Stimulated activated naive CD8-positive, alpha-beta T cell treated with anti-CD3 and anti-CD28 coated beads, Interleukin-15, Interleukin-2, amounts not matched to agents 100 ng/mL and 50 ng/mL, for 24 hours (primary cell): Measurements from ENCODE around the gene TLE4.
A peak's percentile ranks its signal among the peaks of the same experiment; 100 is the strongest.
"Not testable (repeated sequence)": the region's sequence is repeated elsewhere in the genome, so short reads cannot be mapped to it uniquely, and the experiment has no call there.

ENCODE experiments used
- H3K27ac Mint-ChIP-seq: one replicate; pipeline ENCODE4 v1.8.0; 2021; ENCODE audit warnings: mild to moderate bottlenecking, mixed read lengths
- H3K27me3 Mint-ChIP-seq: one replicate; pipeline ENCODE4 v1.8.0; 2021; ENCODE audit warnings: mixed read lengths
- H3K36me3 Mint-ChIP-seq: one replicate; pipeline ENCODE4 v1.8.0; 2021; ENCODE audit warnings: low read depth, mixed read lengths
- H3K4me1 Mint-ChIP-seq: one replicate; pipeline ENCODE4 v1.8.0; 2021; ENCODE audit warnings: low read depth, mixed read lengths
- H3K4me3 Mint-ChIP-seq: one replicate; pipeline ENCODE4 v1.8.0; 2021; ENCODE audit warnings: mild to moderate bottlenecking, mixed read lengths
- H3K9me3 Mint-ChIP-seq: one replicate; pipeline ENCODE4 v1.8.0; 2021; ENCODE audit warnings: mixed read lengths

The TLE4 gene

DNA sequence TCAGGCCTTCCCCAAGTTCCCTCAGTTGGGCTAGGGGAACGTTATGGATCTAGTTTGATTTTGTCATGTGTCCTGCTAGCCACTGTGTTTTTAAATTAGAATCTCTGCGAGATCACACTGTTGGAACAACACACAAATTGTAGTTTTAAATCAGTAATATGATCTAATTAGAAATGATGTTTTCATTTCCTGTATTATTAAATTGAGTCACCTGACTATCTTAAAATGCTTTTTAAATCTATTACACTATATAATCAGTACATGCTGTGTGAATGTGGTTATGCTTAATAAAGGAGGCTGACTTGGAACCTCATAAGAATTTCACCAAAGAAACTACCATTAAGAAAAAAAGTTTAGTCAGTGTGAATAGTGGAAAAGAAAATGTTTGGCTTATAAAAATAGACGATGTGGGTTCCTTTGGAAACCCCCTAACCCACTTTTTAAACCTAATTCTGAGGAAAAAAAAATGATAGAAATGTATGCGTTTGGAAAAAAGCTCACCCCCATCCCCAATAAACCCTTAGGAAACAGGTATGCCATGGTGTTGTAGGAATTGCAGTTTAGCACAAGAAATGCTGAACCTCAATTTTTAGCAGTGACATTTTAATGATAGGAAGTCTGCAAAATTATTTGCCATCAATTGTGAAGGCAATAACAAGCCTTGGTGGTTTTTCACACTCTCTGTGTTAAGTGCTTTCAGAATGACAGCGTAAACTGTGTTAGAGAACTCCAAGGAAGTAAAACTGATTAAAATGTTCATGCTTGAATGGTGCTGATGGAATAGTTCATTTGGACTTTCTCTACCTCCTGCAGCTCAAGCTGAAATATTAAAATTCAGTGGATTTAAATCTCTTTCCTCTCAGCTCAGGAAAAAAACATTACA, 59.0 kb downstream of the TLE4 start:
- H3K4me3 Mint-ChIP-seq: peak overlapping the region; percentile 57
- peak overlapping the region; percentile 82 for H3K27ac Mint-ChIP-seq
- no peaks in the 10 kb centered on the region for H3K27me3 Mint-ChIP-seq
- no peaks in the 10 kb centered on the region for H3K9me3 Mint-ChIP-seq
- peaks cover 30% of the 10 kb centered on the region for H3K36me3 Mint-ChIP-seq
- peaks cover 93% of the 10 kb centered on the region for H3K4me1 Mint-ChIP-seq

DNA sequence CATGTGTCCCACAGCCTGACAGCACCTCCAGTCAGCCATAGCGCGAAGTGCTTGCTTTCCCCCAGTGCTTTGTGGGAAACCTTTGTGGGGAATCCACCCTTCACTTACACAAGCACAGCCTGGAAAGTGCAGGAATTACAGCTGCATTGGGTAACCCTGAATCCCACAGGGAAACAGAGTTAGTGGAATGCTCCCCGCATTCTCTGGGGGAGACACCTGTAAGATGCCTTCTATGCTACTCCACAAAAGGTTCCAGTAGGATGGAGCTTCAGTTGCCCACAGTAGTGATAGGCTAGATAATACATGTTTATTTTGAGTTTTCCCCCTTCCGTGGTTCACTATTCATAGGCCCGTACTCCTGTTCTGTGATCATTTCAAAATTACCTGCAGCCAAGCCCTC, 60.3 kb downstream of the TLE4 start:
- H3K27ac Mint-ChIP-seq: peak overlapping the region; percentile 82
- H3K27me3 Mint-ChIP-seq: no peaks in the 10 kb centered on the region
- no peak overlapping the region for H3K4me3 Mint-ChIP-seq
- no peaks in the 10 kb centered on the region for H3K9me3 Mint-ChIP-seq
- H3K36me3 Mint-ChIP-seq: peaks cover 36% of the 10 kb centered on the region
- peaks cover 95% of the 10 kb centered on the region for H3K4me1 Mint-ChIP-seq

DNA sequence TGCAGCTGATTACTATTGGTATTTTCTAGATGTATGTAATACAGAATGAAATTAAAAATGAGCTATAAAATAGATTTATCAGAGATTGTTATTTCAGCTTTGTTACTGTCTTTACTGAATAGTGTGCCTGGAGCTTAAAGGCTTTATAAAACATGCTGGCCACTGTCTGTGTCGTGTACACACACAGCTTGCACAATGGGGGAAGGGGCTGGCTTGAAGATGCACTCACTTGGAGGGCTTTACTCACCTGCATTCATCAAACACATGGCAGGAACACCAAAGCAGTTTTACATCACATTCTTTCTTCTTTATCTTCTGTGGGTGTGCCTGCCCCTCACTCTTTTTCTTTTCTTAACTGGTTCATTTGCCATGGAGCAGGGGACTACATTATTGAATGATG, 60.9 kb downstream of the TLE4 start:
- Mint-ChIP-seq H3K27me3 (no peaks in the 10 kb centered on the region), H3K9me3 (no peaks in the 10 kb centered on the region), H3K36me3 (peaks cover 42% of the 10 kb centered on the region), H3K4me1 (peaks cover 95% of the 10 kb centered on the region), H3K4me3 (no peak overlapping the region), H3K27ac (peak overlapping the region; percentile 54)

DNA sequence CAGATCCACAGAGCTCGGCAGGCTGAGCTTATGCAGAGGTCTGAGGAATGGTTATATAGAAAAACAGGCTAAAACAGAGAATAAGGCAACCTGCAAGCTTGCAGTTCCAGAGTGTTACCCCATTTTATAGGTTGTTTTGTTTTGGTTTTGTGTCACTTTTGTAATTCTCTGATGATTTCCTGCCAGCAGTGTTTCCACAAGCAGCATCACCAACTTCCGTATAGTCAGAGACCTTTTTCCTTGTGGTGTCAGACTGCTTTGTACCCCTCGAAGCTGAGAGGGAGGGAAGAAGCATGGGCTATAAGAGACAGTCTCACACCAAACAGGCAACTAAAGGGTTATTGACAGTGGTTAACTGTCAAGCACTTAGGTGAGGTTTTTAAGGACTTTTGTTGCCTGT, 61.8 kb downstream of the TLE4 start:
- no peak overlapping the region for H3K27ac Mint-ChIP-seq
- no peak overlapping the region for H3K4me3 Mint-ChIP-seq
- H3K36me3 Mint-ChIP-seq: peaks cover 45% of the 10 kb centered on the region
- no peaks in the 10 kb centered on the region for H3K27me3 Mint-ChIP-seq
- peaks cover 2% of the 10 kb centered on the region for H3K9me3 Mint-ChIP-seq
- peaks cover 91% of the 10 kb centered on the region for H3K4me1 Mint-ChIP-seq

GRCh38 chr9:79637177-79637925, 65.6 kb downstream of the TLE4 start:
- Mint-ChIP-seq H3K4me1 (peaks cover 83% of the 10 kb centered on the region), H3K4me3 (no peak overlapping the region), H3K9me3 (peaks cover 7% of the 10 kb centered on the region), H3K36me3 (peaks cover 50% of the 10 kb centered on the region), H3K27me3 (no peaks in the 10 kb centered on the region), H3K27ac (peak overlapping the region; percentile 46)

- Mint-ChIP-seq H3K4me3 (no peak overlapping the region), H3K27me3 (no peaks in the 10 kb centered on the region), H3K36me3 (peaks cover 63% of the 10 kb centered on the region), H3K9me3 (peaks cover 20% of the 10 kb centered on the region), H3K27ac (no peak overlapping the region), H3K4me1 (peaks cover 68% of the 10 kb centered on the region)
Measured at GRCh38 chr9:79638806-79639205, 67.0 kb downstream of the TLE4 start.

DNA sequence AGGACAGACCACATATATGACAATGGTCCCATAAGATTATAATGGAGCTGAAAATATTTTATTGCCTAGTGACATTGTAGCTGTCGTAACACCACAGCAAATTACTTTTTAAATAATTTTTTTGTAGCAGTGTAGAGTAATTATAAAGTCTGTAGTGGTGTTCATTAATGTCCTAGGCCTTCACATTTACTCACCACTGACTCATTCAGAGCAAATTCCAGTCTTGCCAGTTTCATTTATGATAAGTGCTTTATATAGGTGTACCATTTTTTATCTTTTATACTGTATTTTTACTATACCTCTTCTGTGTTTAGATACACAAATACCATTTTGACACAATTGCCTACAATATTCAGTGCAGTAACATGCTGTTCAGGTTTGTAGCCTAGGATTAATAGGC, 67.6 kb downstream of the TLE4 start:
- H3K4me1 Mint-ChIP-seq: peaks cover 64% of the 10 kb centered on the region
- peaks cover 26% of the 10 kb centered on the region for H3K9me3 Mint-ChIP-seq
- H3K4me3 Mint-ChIP-seq: no peak overlapping the region
- peaks cover 68% of the 10 kb centered on the region for H3K36me3 Mint-ChIP-seq
- H3K27ac Mint-ChIP-seq: no peak overlapping the region
- no peaks in the 10 kb centered on the region for H3K27me3 Mint-ChIP-seq

GRCh38 chr9:79640067-79640466, 68.3 kb downstream of the TLE4 start:
- not testable (repeated sequence) for H3K27me3 Mint-ChIP-seq, H3K27ac Mint-ChIP-seq, H3K4me3 Mint-ChIP-seq
- Mint-ChIP-seq H3K4me1 (peaks cover 57% of the 10 kb centered on the region), H3K9me3 (peaks cover 27% of the 10 kb centered on the region), H3K36me3 (peaks cover 70% of the 10 kb centered on the region)

GRCh38 chr9:79641070-79641469, 69.3 kb downstream of the TLE4 start:
- Mint-ChIP-seq H3K4me3 (no peak overlapping the region), H3K36me3 (peaks cover 64% of the 10 kb centered on the region), H3K9me3 (peaks cover 27% of the 10 kb centered on the region)

DNA sequence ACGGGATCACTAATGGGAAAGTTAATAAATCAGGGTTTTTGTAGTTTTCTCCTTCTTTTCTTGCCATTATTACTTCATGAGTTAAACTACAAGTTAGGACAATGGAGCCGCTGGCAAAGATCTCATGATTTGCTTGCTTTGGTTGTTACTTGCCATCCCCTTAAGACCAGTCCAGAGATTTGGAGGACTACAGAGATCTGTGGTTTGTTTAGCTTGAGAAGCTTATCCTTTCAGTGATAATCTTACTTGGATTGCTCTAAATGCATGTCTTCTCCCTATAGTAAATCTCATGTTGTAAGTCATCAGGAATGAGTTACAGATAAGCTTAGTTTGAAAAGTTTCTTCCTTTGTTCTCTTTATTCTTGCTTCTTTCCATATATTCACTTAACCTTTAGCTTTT, 70.9 kb downstream of the TLE4 start:
- peaks cover 50% of the 10 kb centered on the region for H3K36me3 Mint-ChIP-seq
- H3K9me3 Mint-ChIP-seq: peaks cover 27% of the 10 kb centered on the region
- peaks cover 32% of the 10 kb centered on the region for H3K4me1 Mint-ChIP-seq
- no peak overlapping the region for H3K27ac Mint-ChIP-seq
- no peaks in the 10 kb centered on the region for H3K27me3 Mint-ChIP-seq
- H3K4me3 Mint-ChIP-seq: no peak overlapping the region

More at GRCh38 chr9:79641070-79641469, 69.3 kb downstream of the TLE4 start:
- Mint-ChIP-seq H3K27ac (no peak overlapping the region), H3K4me1 (peaks cover 47% of the 10 kb centered on the region), H3K27me3 (no peaks in the 10 kb centered on the region)

GRCh38 chr9:79644048-79644447, 72.3 kb downstream of the TLE4 start:
- H3K4me3 Mint-ChIP-seq: no peak overlapping the region
- peaks cover 19% of the 10 kb centered on the region for H3K9me3 Mint-ChIP-seq
- H3K36me3 Mint-ChIP-seq: peaks cover 37% of the 10 kb centered on the region
- H3K27me3 Mint-ChIP-seq: no peaks in the 10 kb centered on the region
- H3K27ac Mint-ChIP-seq: no peak overlapping the region
- H3K4me1 Mint-ChIP-seq: peaks cover 23% of the 10 kb centered on the region

GRCh38 chr9:79644601-79645000, 72.8 kb downstream of the TLE4 start:
- H3K27me3 Mint-ChIP-seq: no peaks in the 10 kb centered on the region
- H3K36me3 Mint-ChIP-seq: peaks cover 37% of the 10 kb centered on the region
- peaks cover 19% of the 10 kb centered on the region for H3K9me3 Mint-ChIP-seq
- H3K4me1 Mint-ChIP-seq: peaks cover 18% of the 10 kb centered on the region
- no peak overlapping the region for H3K4me3 Mint-ChIP-seq
- no peak overlapping the region for H3K27ac Mint-ChIP-seq

GRCh38 chr9:79645110-79645509, 73.3 kb downstream of the TLE4 start:
- Mint-ChIP-seq H3K36me3 (peaks cover 37% of the 10 kb centered on the region), H3K4me1 (peaks cover 13% of the 10 kb centered on the region), H3K4me3 (no peak overlapping the region), H3K27me3 (no peaks in the 10 kb centered on the region), H3K27ac (no peak overlapping the region), H3K9me3 (peaks cover 19% of the 10 kb centered on the region)

DNA sequence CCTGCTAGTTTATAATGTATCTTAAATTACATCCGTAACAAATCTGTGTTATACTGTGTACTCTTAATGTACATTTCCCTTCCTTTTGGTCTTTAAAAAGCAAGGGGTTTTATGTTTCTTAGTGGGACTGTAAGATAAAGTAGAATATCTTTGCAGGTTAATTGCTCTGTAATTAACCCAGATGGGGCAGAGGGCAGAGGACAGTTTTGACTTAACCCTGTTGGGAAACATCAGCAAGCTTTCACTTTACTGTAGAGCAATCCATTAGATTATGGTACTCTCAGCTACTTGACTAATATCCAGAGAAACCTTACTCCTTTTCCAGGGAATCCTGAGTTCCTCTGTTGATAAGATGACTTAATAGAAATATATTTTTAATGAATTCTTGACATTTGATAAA, 74.3 kb downstream of the TLE4 start:
- H3K4me3 Mint-ChIP-seq: no peak overlapping the region
- no peak overlapping the region for H3K27ac Mint-ChIP-seq
- H3K9me3 Mint-ChIP-seq: peaks cover 19% of the 10 kb centered on the region
- peaks cover 4% of the 10 kb centered on the region for H3K4me1 Mint-ChIP-seq
- no peaks in the 10 kb centered on the region for H3K27me3 Mint-ChIP-seq
- H3K36me3 Mint-ChIP-seq: peaks cover 38% of the 10 kb centered on the region

GRCh38 chr9:79651251-79651795, 79.6 kb downstream of the TLE4 start:
- Mint-ChIP-seq H3K4me1 (peaks cover 4% of the 10 kb centered on the region), H3K9me3 (no peaks in the 10 kb centered on the region), H3K27ac (no peak overlapping the region), H3K4me3 (no peak overlapping the region), H3K36me3 (peaks cover 29% of the 10 kb centered on the region), H3K27me3 (no peaks in the 10 kb centered on the region)
